GM23338 (cell line): Measurements from ENCODE around the gene ST8SIA6. TPM values are rescaled to one million over a fixed set of nuclear protein-coding genes. Genes with fewer than 3 reads are reported as not detected.

Source experiments
- ATAC-seq: fragments of 200-7000 bp; cut with Tn5 transposase; 3 replicates; pipeline ENCODE4 v1.9.1; 2020
- DNase-seq: peaks from one replicate; pipeline ENCODE4 v3.0.0-alpha.2; 2015; ENCODE audit warnings: low spot score
- H2AFZ ChIP-seq: fragments of 200-600 bp; sonication (generic); 2 replicates; pipeline ENCODE4 v1.8.0; 2016; ENCODE audit warnings: antibody characterized with exemption, mild to moderate bottlenecking, moderate library complexity
- H3F3A ChIP-seq: fragments of 200-600 bp; sonication (generic); replicated peaks from 2 replicates; pipeline ENCODE4 v1.8.0; 2017; ENCODE audit warnings: antibody characterized with exemption, mixed run types, low read depth
- H3K27ac ChIP-seq: fragments of 200-600 bp; sonication (generic); 2 replicates; pipeline ENCODE4 v1.6.1; 2016; ENCODE audit warnings: low read depth
- H3K27me3 ChIP-seq: fragments of 200-600 bp; sonication (generic); 2 replicates; pipeline ENCODE4 v1.8.0; 2016; ENCODE audit warnings: mild to moderate bottlenecking, mixed run types, moderate library complexity; ENCODE audit not compliant: insufficient read depth
- H3K36me3 ChIP-seq: fragments of 200-600 bp; sonication (generic); 2 replicates; pipeline ENCODE4 v1.8.0; 2016; ENCODE audit warnings: mild to moderate bottlenecking; ENCODE audit not compliant: insufficient read depth
- H3K4me1 ChIP-seq: fragments of 200-600 bp; sonication (generic); 2 replicates; pipeline ENCODE4 v1.8.0; 2016; ENCODE audit warnings: mild to moderate bottlenecking, moderate library complexity; ENCODE audit not compliant: insufficient read depth
- H3K4me2 ChIP-seq: fragments of 200-600 bp; sonication (generic); 2 replicates; pipeline ENCODE4 v1.7.1; 2017; ENCODE audit warnings: mixed run types
- H3K4me3 ChIP-seq: fragments of 200-600 bp; sonication (generic); 2 replicates; pipeline ENCODE4 v1.6.1; 2016; ENCODE audit warnings: mixed run types
- H3K79me2 ChIP-seq: fragments of 200-600 bp; sonication (generic); replicated peaks from 2 replicates; pipeline ENCODE4 v1.8.0; 2017; ENCODE audit warnings: mild to moderate bottlenecking; ENCODE audit not compliant: insufficient read depth
- H3K9me2 ChIP-seq: fragments of 200-600 bp; sonication (generic); 2 replicates; pipeline ENCODE4 v1.8.0; 2017; ENCODE audit not compliant: insufficient read depth
- H4K20me1 ChIP-seq: fragments of 200-600 bp; sonication (generic); replicated peaks from 2 replicates; pipeline ENCODE4 v1.8.0; 2017; ENCODE audit warnings: mild to moderate bottlenecking; ENCODE audit not compliant: insufficient read depth
- H3K27ac Mint-ChIP-seq: 2 replicates; pipeline ENCODE4 v1.8.0; 2020; ENCODE audit warnings: inconsistent platforms, mild to moderate bottlenecking, moderate library complexity, mixed read lengths
- H3K27me3 Mint-ChIP-seq: 3 replicates; pipeline ENCODE4 v1.8.0; 2022; ENCODE audit warnings: low read depth, mild to moderate bottlenecking, moderate library complexity, mixed read lengths, inconsistent platforms; ENCODE audit not compliant: insufficient read depth, poor library complexity
- H3K36me3 Mint-ChIP-seq: 3 replicates; pipeline ENCODE4 v1.8.0; 2021; ENCODE audit warnings: low read depth, mild to moderate bottlenecking, inconsistent platforms, moderate library complexity, mixed read lengths
- H3K4me1 Mint-ChIP-seq: 3 replicates; pipeline ENCODE4 v1.8.0; 2020; ENCODE audit warnings: mild to moderate bottlenecking, inconsistent platforms, mixed read lengths
- H3K4me3 Mint-ChIP-seq: 3 replicates; pipeline ENCODE4 v1.8.0; 2021; ENCODE audit warnings: moderate library complexity, mild to moderate bottlenecking, inconsistent platforms, mixed read lengths
- H3K9me3 Mint-ChIP-seq: 3 replicates; pipeline ENCODE4 v1.8.0; 2020; ENCODE audit warnings: moderate library complexity, mild to moderate bottlenecking, inconsistent platforms, mixed read lengths
- CREB1 ChIP-seq: fragments of 250-450 bp; sonication (Bioruptor Pico); IDR thresholded peaks from 2 replicates; pipeline ENCODE4 v1.5.0; 2020; ENCODE audit warnings: low read depth, mild to moderate bottlenecking, moderate library complexity
- EZH2 ChIP-seq: fragments of 200-600 bp; sonication (generic); IDR thresholded peaks from one replicate; pipeline ENCODE4 v1.8.0; 2017; ENCODE audit warnings: antibody characterized with exemption, mild to moderate bottlenecking, low read depth; ENCODE audit not compliant: unreplicated experiment
- EZH2phosphoT487 ChIP-seq: fragments of 200-600 bp; sonication (generic); IDR thresholded peaks from one replicate; pipeline ENCODE4 v1.8.1; 2018; ENCODE audit warnings: antibody characterized with exemption; ENCODE audit not compliant: unreplicated experiment
- JUNB ChIP-seq: IDR thresholded peaks from one replicate; pipeline ENCODE4 v1.6.1; 2016; ENCODE audit warnings: antibody characterized with exemption; ENCODE audit not compliant: unreplicated experiment
- NANOG ChIP-seq: IDR thresholded peaks from 2 replicates; pipeline ENCODE4 v1.6.1; 2016; ENCODE audit warnings: antibody characterized with exemption, borderline replicate concordance
- POLR2AphosphoS5 ChIP-seq: IDR thresholded peaks from 2 replicates; pipeline ENCODE4 v1.6.1; 2016; ENCODE audit warnings: antibody characterized with exemption, low read depth
- STAT1 ChIP-seq: IDR thresholded peaks from one replicate; pipeline ENCODE4 v1.6.1; 2016; ENCODE audit warnings: antibody characterized with exemption; ENCODE audit not compliant: unreplicated experiment
- ZNF114 ChIP-seq: fragments of 250-450 bp; sonication (Bioruptor Pico); IDR thresholded peaks from 2 replicates; pipeline ENCODE4 v1.5.0; 2020; ENCODE audit warnings: mild to moderate bottlenecking, moderate library complexity
- ZNF331 ChIP-seq: fragments of 250-450 bp; sonication (Bioruptor Pico); IDR thresholded peaks from 2 replicates; pipeline ENCODE4 v1.5.0; 2020; ENCODE audit warnings: low read depth, mild to moderate bottlenecking, moderate library complexity
- polyA plus RNA-seq: library from polyadenylated mRNA; unstranded; fragments of >200 nt; fragmentation: Nextera tagmentation; extraction: Ambion mirVana; gene quantifications from 2 replicates; pipeline ENCODE4 v1.2.1, GENCODE V29; 2016
- total RNA-seq: library from RNA; depleted of rRNA; stranded (reverse); fragments of >200 nt; shearing (Covaris generic); gene quantifications from 2 replicates; pipeline ENCODE4 v1.2.3, GENCODE V29; 2014
- TF ChIP-seq, protein P1 (sequence below), 2 experiments: fragments of 200-600 bp in 1 of 2; sonication (generic) in 1 of 2; conservative IDR thresholded peaks; 2 replicates each; pipeline versions ENCODE4 v1.5.1 to v1.6.1; 2016 to 2017; ENCODE audit warnings: antibody characterized with exemption in 2 of 2, low read depth in 2 of 2, mild to moderate bottlenecking in 2 of 2, moderate library complexity in 1 of 2
- TF ChIP-seq, protein P2 (sequence below): IDR thresholded peaks from 2 replicates; pipeline ENCODE4 v1.6.1; 2016; ENCODE audit warnings: antibody characterized with exemption
- TF ChIP-seq, protein P3 (sequence below): IDR thresholded peaks from one replicate; pipeline ENCODE4 v1.6.1; 2018; ENCODE audit warnings: antibody characterized with exemption; ENCODE audit not compliant: unreplicated experiment
- TF ChIP-seq, protein P4 (sequence below): fragments of 250-450 bp; sonication (Bioruptor Pico); IDR thresholded peaks from 2 replicates; pipeline ENCODE4 v1.5.0; 2020; ENCODE audit warnings: mild to moderate bottlenecking, moderate library complexity

Gene ST8SIA6
- total and polyA plus RNA-seq, 2 experiments from 2014 or later = 1.6 to 2.3 TPM

DNA sequence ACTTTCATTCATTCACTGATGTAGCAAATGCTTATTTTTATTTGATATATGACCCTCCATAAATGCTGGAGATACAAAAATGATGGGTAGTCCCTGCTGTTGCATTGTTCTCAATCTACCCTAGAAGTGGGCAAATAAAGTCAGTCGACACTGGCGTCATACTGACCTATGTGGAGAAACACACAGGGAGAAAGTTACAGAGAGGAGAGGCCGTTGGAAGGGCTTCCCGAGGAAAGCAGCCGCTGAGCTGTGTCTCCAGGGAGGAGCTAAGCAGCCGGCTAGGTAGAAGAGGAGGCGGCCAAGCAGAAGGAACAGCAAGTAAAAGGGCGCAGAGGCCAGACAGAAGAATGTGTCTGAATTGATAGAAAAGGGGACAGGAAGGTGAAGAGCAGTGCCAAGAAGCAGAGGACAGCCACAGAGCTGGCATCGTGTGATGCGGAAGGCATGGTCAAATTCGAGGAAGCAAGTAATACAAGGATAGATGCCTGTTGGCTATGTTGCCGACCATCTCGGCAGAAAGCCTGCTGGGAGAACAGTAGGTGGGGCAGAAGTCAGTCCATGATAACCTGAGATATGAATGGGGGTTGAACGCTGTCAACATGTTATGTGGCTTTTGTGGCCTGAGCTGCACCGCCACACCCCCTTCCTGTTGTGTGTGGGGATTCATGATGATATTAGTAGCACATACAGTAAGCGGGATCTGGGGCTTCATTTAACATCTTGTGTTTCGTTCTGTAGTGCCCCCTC is 25.9 kb downstream of the ST8SIA6 start:
- TF ChIP-seq POLR2AphosphoS5 (no peak), NANOG (no peak), EZH2phosphoT487 (no peak), CREB1 (no peak), JUNB (no peak), ZNF331 (no peak), STAT1 (no peak), EZH2 (no peak), ZNF114 (CRISPR knock-in tag) (no peak)
- TF ChIP-seq, protein P1, sequence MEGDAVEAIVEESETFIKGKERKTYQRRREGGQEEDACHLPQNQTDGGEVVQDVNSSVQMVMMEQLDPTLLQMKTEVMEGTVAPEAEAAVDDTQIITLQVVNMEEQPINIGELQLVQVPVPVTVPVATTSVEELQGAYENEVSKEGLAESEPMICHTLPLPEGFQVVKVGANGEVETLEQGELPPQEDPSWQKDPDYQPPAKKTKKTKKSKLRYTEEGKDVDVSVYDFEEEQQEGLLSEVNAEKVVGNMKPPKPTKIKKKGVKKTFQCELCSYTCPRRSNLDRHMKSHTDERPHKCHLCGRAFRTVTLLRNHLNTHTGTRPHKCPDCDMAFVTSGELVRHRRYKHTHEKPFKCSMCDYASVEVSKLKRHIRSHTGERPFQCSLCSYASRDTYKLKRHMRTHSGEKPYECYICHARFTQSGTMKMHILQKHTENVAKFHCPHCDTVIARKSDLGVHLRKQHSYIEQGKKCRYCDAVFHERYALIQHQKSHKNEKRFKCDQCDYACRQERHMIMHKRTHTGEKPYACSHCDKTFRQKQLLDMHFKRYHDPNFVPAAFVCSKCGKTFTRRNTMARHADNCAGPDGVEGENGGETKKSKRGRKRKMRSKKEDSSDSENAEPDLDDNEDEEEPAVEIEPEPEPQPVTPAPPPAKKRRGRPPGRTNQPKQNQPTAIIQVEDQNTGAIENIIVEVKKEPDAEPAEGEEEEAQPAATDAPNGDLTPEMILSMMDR (conservative IDR thresholded peaks at IDR 0.05; ENCODE audit: low read depth in 2 of 2) = no peak
- TF ChIP-seq, protein P2, sequence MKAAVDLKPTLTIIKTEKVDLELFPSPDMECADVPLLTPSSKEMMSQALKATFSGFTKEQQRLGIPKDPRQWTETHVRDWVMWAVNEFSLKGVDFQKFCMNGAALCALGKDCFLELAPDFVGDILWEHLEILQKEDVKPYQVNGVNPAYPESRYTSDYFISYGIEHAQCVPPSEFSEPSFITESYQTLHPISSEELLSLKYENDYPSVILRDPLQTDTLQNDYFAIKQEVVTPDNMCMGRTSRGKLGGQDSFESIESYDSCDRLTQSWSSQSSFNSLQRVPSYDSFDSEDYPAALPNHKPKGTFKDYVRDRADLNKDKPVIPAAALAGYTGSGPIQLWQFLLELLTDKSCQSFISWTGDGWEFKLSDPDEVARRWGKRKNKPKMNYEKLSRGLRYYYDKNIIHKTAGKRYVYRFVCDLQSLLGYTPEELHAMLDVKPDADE = no peak
- TF ChIP-seq, protein P3, sequence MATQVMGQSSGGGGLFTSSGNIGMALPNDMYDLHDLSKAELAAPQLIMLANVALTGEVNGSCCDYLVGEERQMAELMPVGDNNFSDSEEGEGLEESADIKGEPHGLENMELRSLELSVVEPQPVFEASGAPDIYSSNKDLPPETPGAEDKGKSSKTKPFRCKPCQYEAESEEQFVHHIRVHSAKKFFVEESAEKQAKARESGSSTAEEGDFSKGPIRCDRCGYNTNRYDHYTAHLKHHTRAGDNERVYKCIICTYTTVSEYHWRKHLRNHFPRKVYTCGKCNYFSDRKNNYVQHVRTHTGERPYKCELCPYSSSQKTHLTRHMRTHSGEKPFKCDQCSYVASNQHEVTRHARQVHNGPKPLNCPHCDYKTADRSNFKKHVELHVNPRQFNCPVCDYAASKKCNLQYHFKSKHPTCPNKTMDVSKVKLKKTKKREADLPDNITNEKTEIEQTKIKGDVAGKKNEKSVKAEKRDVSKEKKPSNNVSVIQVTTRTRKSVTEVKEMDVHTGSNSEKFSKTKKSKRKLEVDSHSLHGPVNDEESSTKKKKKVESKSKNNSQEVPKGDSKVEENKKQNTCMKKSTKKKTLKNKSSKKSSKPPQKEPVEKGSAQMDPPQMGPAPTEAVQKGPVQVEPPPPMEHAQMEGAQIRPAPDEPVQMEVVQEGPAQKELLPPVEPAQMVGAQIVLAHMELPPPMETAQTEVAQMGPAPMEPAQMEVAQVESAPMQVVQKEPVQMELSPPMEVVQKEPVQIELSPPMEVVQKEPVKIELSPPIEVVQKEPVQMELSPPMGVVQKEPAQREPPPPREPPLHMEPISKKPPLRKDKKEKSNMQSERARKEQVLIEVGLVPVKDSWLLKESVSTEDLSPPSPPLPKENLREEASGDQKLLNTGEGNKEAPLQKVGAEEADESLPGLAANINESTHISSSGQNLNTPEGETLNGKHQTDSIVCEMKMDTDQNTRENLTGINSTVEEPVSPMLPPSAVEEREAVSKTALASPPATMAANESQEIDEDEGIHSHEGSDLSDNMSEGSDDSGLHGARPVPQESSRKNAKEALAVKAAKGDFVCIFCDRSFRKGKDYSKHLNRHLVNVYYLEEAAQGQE = no peak
- TF ChIP-seq, protein P4, sequence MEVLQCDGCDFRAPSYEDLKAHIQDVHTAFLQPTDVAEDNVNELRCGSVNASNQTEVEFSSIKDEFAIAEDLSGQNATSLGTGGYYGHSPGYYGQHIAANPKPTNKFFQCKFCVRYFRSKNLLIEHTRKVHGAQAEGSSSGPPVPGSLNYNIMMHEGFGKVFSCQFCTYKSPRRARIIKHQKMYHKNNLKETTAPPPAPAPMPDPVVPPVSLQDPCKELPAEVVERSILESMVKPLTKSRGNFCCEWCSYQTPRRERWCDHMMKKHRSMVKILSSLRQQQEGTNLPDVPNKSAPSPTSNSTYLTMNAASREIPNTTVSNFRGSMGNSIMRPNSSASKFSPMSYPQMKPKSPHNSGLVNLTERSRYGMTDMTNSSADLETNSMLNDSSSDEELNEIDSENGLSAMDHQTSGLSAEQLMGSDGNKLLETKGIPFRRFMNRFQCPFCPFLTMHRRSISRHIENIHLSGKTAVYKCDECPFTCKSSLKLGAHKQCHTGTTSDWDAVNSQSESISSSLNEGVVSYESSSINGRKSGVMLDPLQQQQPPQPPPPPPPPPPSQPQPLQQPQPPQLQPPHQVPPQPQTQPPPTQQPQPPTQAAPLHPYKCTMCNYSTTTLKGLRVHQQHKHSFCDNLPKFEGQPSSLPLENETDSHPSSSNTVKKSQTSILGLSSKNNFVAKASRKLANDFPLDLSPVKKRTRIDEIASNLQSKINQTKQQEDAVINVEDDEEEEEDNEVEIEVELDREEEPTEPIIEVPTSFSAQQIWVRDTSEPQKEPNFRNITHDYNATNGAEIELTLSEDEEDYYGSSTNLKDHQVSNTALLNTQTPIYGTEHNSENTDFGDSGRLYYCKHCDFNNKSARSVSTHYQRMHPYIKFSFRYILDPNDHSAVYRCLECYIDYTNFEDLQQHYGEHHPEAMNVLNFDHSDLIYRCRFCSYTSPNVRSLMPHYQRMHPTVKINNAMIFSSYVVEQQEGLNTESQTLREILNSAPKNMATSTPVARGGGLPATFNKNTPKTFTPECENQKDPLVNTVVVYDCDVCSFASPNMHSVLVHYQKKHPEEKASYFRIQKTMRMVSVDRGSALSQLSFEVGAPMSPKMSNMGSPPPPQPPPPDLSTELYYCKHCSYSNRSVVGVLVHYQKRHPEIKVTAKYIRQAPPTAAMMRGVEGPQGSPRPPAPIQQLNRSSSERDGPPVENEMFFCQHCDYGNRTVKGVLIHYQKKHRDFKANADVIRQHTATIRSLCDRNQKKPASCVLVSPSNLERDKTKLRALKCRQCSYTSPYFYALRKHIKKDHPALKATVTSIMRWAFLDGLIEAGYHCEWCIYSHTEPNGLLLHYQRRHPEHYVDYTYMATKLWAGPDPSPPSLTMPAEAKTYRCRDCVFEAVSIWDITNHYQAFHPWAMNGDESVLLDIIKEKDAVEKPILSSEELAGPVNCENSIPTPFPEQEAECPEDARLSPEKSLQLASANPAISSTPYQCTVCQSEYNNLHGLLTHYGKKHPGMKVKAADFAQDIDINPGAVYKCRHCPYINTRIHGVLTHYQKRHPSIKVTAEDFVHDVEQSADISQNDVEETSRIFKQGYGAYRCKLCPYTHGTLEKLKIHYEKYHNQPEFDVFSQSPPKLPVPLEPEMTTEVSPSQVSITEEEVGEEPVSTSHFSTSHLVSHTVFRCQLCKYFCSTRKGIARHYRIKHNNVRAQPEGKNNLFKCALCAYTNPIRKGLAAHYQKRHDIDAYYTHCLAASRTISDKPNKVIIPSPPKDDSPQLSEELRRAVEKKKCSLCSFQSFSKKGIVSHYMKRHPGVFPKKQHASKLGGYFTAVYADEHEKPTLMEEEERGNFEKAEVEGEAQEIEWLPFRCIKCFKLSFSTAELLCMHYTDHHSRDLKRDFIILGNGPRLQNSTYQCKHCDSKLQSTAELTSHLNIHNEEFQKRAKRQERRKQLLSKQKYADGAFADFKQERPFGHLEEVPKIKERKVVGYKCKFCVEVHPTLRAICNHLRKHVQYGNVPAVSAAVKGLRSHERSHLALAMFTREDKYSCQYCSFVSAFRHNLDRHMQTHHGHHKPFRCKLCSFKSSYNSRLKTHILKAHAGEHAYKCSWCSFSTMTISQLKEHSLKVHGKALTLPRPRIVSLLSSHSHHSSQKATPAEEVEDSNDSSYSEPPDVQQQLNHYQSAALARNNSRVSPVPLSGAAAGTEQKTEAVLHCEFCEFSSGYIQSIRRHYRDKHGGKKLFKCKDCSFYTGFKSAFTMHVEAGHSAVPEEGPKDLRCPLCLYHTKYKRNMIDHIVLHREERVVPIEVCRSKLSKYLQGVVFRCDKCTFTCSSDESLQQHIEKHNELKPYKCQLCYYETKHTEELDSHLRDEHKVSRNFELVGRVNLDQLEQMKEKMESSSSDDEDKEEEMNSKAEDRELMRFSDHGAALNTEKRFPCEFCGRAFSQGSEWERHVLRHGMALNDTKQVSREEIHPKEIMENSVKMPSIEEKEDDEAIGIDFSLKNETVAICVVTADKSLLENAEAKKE = no peak

More for the DNA sequence above, 25.9 kb downstream of the ST8SIA6 start:
- Histone ChIP-seq H3K4me2 (no peak overlapping the region), H3K4me3 (no peak overlapping the region), H3K9me2 (no peaks in the 10 kb centered on the region), H3K79me2 (no peaks in the 10 kb centered on the region), H2AFZ (no peak overlapping the region; the same call in 1 of the 2 replicates), H3K4me1 (peaks cover 9% of the 10 kb centered on the region), H3F3A (no peaks in the 10 kb centered on the region), H3K27me3 (no peaks in the 10 kb centered on the region), H4K20me1 (no peaks in the 10 kb centered on the region), H3K36me3 (no peaks in the 10 kb centered on the region), H3K27ac (no peak overlapping the region)
- peak; percentile 41; the same call in 2 of the 3 replicates for ATAC-seq
- Mint-ChIP-seq H3K4me1 (peaks cover 5% of the 10 kb centered on the region; the same call in 2 of the 3 replicates), H3K4me3 (no peak overlapping the region), H3K27me3 (peaks cover 2% of the 10 kb centered on the region), H3K27ac (no peak overlapping the region), H3K36me3 (no peaks in the 10 kb centered on the region), H3K9me3 (no peaks in the 10 kb centered on the region)
- DNase-seq = peak; percentile 17
